DND-41 (cell line): ENCODE data around the gene CLTB.

Experiments used
- ATAC-seq: fragments of 200-7000 bp; cut with Tn5 transposase; 3 replicates; pipeline ENCODE4 v1.9.1; 2021; ENCODE audit warnings: low read depth; ENCODE audit not compliant: insufficient read depth
- DNase-seq: peaks from one replicate; pipeline ENCODE4 v3.0.0-alpha.2; 2020
- H2AFZ ChIP-seq: 2 replicates; pipeline ENCODE4 v1.6.0; 2012; ENCODE audit warnings: low read depth, low read length
- H3K27ac ChIP-seq: 2 replicates; pipeline ENCODE4 v1.5.1; 2012; ENCODE audit warnings: low read length, inconsistent platforms
- H3K27me3 ChIP-seq: fragments of 200-600 bp; sonication (generic); 2 replicates; pipeline ENCODE4 v1.6.0; 2012; ENCODE audit warnings: low read length, mild to moderate bottlenecking, inconsistent platforms; ENCODE audit not compliant: insufficient read depth, poor library complexity
- H3K36me3 ChIP-seq: 2 replicates; pipeline ENCODE4 v1.5.1; 2012; ENCODE audit warnings: low read length, inconsistent platforms; ENCODE audit not compliant: insufficient read depth
- H3K4me1 ChIP-seq: 2 replicates; pipeline ENCODE4 v1.5.1; 2012; ENCODE audit warnings: mild to moderate bottlenecking, low read length; ENCODE audit not compliant: insufficient read depth
- H3K4me2 ChIP-seq: 2 replicates; pipeline ENCODE4 v1.6.0; 2012; ENCODE audit warnings: mild to moderate bottlenecking, moderate library complexity, low read length, inconsistent platforms; ENCODE audit not compliant: insufficient read depth
- H3K4me3 ChIP-seq, 2 experiments: fragments of 200-600 bp in 1 of 2; shearing (Covaris generic) in 1 of 2; 2 replicates each; pipeline ENCODE4 v1.5.1; 2012 to 2016; ENCODE audit warnings: inconsistent platforms in 2 of 2, low read length in 2 of 2, mild to moderate bottlenecking in 2 of 2, low read depth in 1 of 2, moderate library complexity in 1 of 2
- H3K79me2 ChIP-seq: 2 replicates; pipeline ENCODE4 v1.6.0; 2012; ENCODE audit warnings: low read length, inconsistent platforms; ENCODE audit not compliant: insufficient read depth
- H3K9ac ChIP-seq: 2 replicates; pipeline ENCODE4 v1.6.0; 2012; ENCODE audit warnings: low read depth, mild to moderate bottlenecking, inconsistent platforms, low read length, moderate library complexity
- H3K9me3 ChIP-seq: 2 replicates; pipeline ENCODE4 v1.5.1; 2012; ENCODE audit warnings: low read length, moderate library complexity, mild to moderate bottlenecking, inconsistent platforms; ENCODE audit not compliant: insufficient read depth, severe bottlenecking
- H4K20me1 ChIP-seq: 2 replicates; pipeline ENCODE4 v1.6.0; 2012; ENCODE audit warnings: low read length; ENCODE audit not compliant: insufficient read depth
- CTCF ChIP-seq: IDR thresholded peaks from 2 replicates; pipeline ENCODE4 v1.5.1; 2012; ENCODE audit warnings: borderline replicate concordance, low read length, moderate library complexity, mild to moderate bottlenecking; ENCODE audit not compliant: poor library complexity, severe bottlenecking; ENCODE audit errors: extremely low read depth
- EZH2 ChIP-seq: IDR thresholded peaks from 3 replicates; pipeline ENCODE4 v1.6.1; 2012; ENCODE audit warnings: borderline replicate concordance, low read depth, mild to moderate bottlenecking, moderate library complexity, low read length, inconsistent platforms; ENCODE audit not compliant: severe bottlenecking

Gene CLTB

GRCh38 chr5:176413255-176413565 lies 3.1 kb downstream of the CLTB start:
- H3K36me3 ChIP-seq: peaks cover 27% of the 10 kb centered on the region
- ATAC-seq (no peak), DNase-seq (no peak)
- no peak overlapping the region; the same call in 1 of the 2 replicates for H3K27ac ChIP-seq
- TF ChIP-seq CTCF (no peak), EZH2 (no peak)
- no peaks in the 10 kb centered on the region for H3K27me3 ChIP-seq
- peaks cover 20% of the 10 kb centered on the region; the same call in 1 of the 2 replicates for H4K20me1 ChIP-seq
- H2AFZ ChIP-seq: no peak overlapping the region
- no peaks in the 10 kb centered on the region for H3K9me3 ChIP-seq
- 0 out of 2 replicates have a peak overlapping the region, but pooled peaks have one; percentile 96 for H3K4me2 ChIP-seq
- peaks cover 38% of the 10 kb centered on the region for H3K4me1 ChIP-seq
- H3K4me3 ChIP-seq: no peak overlapping the region
- H3K9ac ChIP-seq: no peak overlapping the region
- H3K79me2 ChIP-seq: peaks cover 44% of the 10 kb centered on the region

GRCh38 chr5:176412517-176413254 lies 3.7 kb downstream of the CLTB start:
- no peak for ATAC-seq
- Histone ChIP-seq H3K9ac (no peak overlapping the region), H3K27ac (no peak overlapping the region; the same call in 1 of the 2 replicates), H3K79me2 (peaks cover 44% of the 10 kb centered on the region), H4K20me1 (peaks cover 20% of the 10 kb centered on the region; the same call in 1 of the 2 replicates), H3K4me3 (no peak overlapping the region), H3K4me1 (peaks cover 38% of the 10 kb centered on the region), H3K27me3 (no peaks in the 10 kb centered on the region), H2AFZ (no peak overlapping the region), H3K9me3 (no peaks in the 10 kb centered on the region), H3K4me2 (0 out of 2 replicates have a peak overlapping the region, but pooled peaks have one; percentile 5), H3K36me3 (peaks cover 31% of the 10 kb centered on the region)
- no peak for DNase-seq
- TF ChIP-seq EZH2: no peak

DNA sequence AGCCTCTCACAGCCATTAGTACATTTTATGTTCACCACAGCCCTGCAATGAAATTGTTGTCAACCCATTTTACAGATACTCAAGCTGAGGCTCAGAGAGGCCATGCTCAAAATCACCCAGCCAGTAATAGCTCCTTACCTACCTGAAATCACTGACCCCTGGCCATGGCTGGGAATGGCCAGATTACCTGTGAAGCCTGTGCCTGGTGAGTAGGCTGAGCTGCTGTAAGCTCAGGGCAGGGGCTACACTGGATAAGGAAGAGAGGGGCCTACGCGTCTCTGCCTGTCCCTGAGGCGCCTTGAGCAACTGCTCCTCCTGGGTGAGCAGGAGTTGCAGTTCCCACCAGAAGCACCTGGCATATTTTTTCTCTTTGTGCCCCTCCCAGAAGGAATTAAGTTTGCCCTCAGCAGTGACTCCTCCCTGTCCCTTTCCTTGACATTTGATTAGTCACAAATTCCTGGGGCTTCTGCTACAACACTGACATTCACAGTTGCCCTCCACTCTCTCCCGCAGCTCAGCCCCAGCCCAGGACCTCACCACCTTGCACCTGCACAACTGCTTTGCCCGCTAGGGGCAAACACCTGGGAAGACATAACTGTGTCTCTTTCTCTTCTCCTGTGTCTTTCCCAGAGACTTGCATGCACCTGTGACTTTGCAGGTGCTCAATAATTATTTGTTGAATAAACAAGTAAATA lies 5.7 kb downstream of the CLTB start:
- Histone ChIP-seq H3K4me2 (no peak overlapping the region), H3K9me3 (no peaks in the 10 kb centered on the region), H2AFZ (no peak overlapping the region), H3K36me3 (peaks cover 51% of the 10 kb centered on the region), H3K9ac (no peak overlapping the region), H3K4me3 (no peak overlapping the region), H3K4me1 (peaks cover 25% of the 10 kb centered on the region), H4K20me1 (peaks cover 18% of the 10 kb centered on the region; the same call in 1 of the 2 replicates), H3K79me2 (peaks cover 37% of the 10 kb centered on the region), H3K27ac (no peak overlapping the region), H3K27me3 (no peaks in the 10 kb centered on the region)
- no peak for ATAC-seq
- TF ChIP-seq EZH2 (no peak), CTCF (no peak)
- no peak for DNase-seq

GRCh38 chr5:176409765-176410164 lies 6.6 kb downstream of the CLTB start:
- TF ChIP-seq CTCF (no peak), EZH2 (no peak)
- no peak overlapping the region for H2AFZ ChIP-seq
- no peak for DNase-seq
- no peak overlapping the region for H3K9ac ChIP-seq
- peaks cover 18% of the 10 kb centered on the region; the same call in 1 of the 2 replicates for H4K20me1 ChIP-seq
- no peak overlapping the region for H3K4me2 ChIP-seq
- H3K4me3 ChIP-seq: no peak overlapping the region
- ATAC-seq: no peak
- H3K79me2 ChIP-seq: peaks cover 28% of the 10 kb centered on the region
- H3K36me3 ChIP-seq: peaks cover 53% of the 10 kb centered on the region
- H3K27me3 ChIP-seq: no peaks in the 10 kb centered on the region
- no peaks in the 10 kb centered on the region for H3K9me3 ChIP-seq
- peaks cover 17% of the 10 kb centered on the region; the same call in 1 of the 2 replicates for H3K4me1 ChIP-seq
- no peak overlapping the region for H3K27ac ChIP-seq
